DND-41 (cell line): ENCODE measurements around the gene MMP14.
"Not testable (repeated sequence)": the region's sequence is repeated elsewhere in the genome, so short reads cannot be mapped to it uniquely, and the experiment has no call there.

Experiments
- ATAC-seq: fragments of 200-7000 bp; cut with Tn5 transposase; 3 replicates; pipeline ENCODE4 v1.9.1; 2021; ENCODE audit warnings: low read depth; ENCODE audit not compliant: insufficient read depth
- DNase-seq: peaks from one replicate; pipeline ENCODE4 v3.0.0-alpha.2; 2020
- H2AFZ ChIP-seq: 2 replicates; pipeline ENCODE4 v1.6.0; 2012; ENCODE audit warnings: low read depth, low read length
- H3K27ac ChIP-seq: 2 replicates; pipeline ENCODE4 v1.5.1; 2012; ENCODE audit warnings: low read length, inconsistent platforms
- H3K27me3 ChIP-seq: fragments of 200-600 bp; sonication (generic); 2 replicates; pipeline ENCODE4 v1.6.0; 2012; ENCODE audit warnings: low read length, mild to moderate bottlenecking, inconsistent platforms; ENCODE audit not compliant: insufficient read depth, poor library complexity
- H3K36me3 ChIP-seq: 2 replicates; pipeline ENCODE4 v1.5.1; 2012; ENCODE audit warnings: low read length, inconsistent platforms; ENCODE audit not compliant: insufficient read depth
- H3K4me1 ChIP-seq: 2 replicates; pipeline ENCODE4 v1.5.1; 2012; ENCODE audit warnings: mild to moderate bottlenecking, low read length; ENCODE audit not compliant: insufficient read depth
- H3K4me2 ChIP-seq: 2 replicates; pipeline ENCODE4 v1.6.0; 2012; ENCODE audit warnings: mild to moderate bottlenecking, moderate library complexity, low read length, inconsistent platforms; ENCODE audit not compliant: insufficient read depth
- H3K4me3 ChIP-seq, 2 experiments: fragments of 200-600 bp in 1 of 2; shearing (Covaris generic) in 1 of 2; 2 replicates each; pipeline ENCODE4 v1.5.1; 2012 to 2016; ENCODE audit warnings: inconsistent platforms in 2 of 2, low read length in 2 of 2, mild to moderate bottlenecking in 2 of 2, low read depth in 1 of 2, moderate library complexity in 1 of 2
- H3K79me2 ChIP-seq: 2 replicates; pipeline ENCODE4 v1.6.0; 2012; ENCODE audit warnings: low read length, inconsistent platforms; ENCODE audit not compliant: insufficient read depth
- H3K9ac ChIP-seq: 2 replicates; pipeline ENCODE4 v1.6.0; 2012; ENCODE audit warnings: low read depth, mild to moderate bottlenecking, inconsistent platforms, low read length, moderate library complexity
- H3K9me3 ChIP-seq: 2 replicates; pipeline ENCODE4 v1.5.1; 2012; ENCODE audit warnings: low read length, moderate library complexity, mild to moderate bottlenecking, inconsistent platforms; ENCODE audit not compliant: insufficient read depth, severe bottlenecking
- H4K20me1 ChIP-seq: 2 replicates; pipeline ENCODE4 v1.6.0; 2012; ENCODE audit warnings: low read length; ENCODE audit not compliant: insufficient read depth
- EZH2 ChIP-seq: IDR thresholded peaks from 3 replicates; pipeline ENCODE4 v1.6.1; 2012; ENCODE audit warnings: borderline replicate concordance, low read depth, mild to moderate bottlenecking, moderate library complexity, low read length, inconsistent platforms; ENCODE audit not compliant: severe bottlenecking
- TF ChIP-seq, protein P1 (sequence below): IDR thresholded peaks from 2 replicates; pipeline ENCODE4 v1.5.1; 2012; ENCODE audit warnings: borderline replicate concordance, low read length, moderate library complexity, mild to moderate bottlenecking; ENCODE audit not compliant: poor library complexity, severe bottlenecking; ENCODE audit errors: extremely low read depth

Gene MMP14

GRCh38 chr14:22856428-22856827 lies 20.0 kb downstream of the MMP14 start:
- Histone ChIP-seq H3K4me1 (peaks cover 9% of the 10 kb centered on the region), H3K9ac (no peak overlapping the region), H3K27ac (no peak overlapping the region), H3K4me2 (no peak overlapping the region), H3K27me3 (peaks cover 17% of the 10 kb centered on the region), H3K4me3 (no peak overlapping the region), H4K20me1 (peaks cover 2% of the 10 kb centered on the region; the same call in 1 of the 2 replicates), H3K36me3 (no peaks in the 10 kb centered on the region), H3K9me3 (no peaks in the 10 kb centered on the region), H2AFZ (no peak overlapping the region), H3K79me2 (no peaks in the 10 kb centered on the region)
- DNase-seq, result no peak
- no peak for ATAC-seq
- TF ChIP-seq, protein P1, sequence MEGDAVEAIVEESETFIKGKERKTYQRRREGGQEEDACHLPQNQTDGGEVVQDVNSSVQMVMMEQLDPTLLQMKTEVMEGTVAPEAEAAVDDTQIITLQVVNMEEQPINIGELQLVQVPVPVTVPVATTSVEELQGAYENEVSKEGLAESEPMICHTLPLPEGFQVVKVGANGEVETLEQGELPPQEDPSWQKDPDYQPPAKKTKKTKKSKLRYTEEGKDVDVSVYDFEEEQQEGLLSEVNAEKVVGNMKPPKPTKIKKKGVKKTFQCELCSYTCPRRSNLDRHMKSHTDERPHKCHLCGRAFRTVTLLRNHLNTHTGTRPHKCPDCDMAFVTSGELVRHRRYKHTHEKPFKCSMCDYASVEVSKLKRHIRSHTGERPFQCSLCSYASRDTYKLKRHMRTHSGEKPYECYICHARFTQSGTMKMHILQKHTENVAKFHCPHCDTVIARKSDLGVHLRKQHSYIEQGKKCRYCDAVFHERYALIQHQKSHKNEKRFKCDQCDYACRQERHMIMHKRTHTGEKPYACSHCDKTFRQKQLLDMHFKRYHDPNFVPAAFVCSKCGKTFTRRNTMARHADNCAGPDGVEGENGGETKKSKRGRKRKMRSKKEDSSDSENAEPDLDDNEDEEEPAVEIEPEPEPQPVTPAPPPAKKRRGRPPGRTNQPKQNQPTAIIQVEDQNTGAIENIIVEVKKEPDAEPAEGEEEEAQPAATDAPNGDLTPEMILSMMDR, result no peak
- no peak for TF ChIP-seq EZH2

DNA sequence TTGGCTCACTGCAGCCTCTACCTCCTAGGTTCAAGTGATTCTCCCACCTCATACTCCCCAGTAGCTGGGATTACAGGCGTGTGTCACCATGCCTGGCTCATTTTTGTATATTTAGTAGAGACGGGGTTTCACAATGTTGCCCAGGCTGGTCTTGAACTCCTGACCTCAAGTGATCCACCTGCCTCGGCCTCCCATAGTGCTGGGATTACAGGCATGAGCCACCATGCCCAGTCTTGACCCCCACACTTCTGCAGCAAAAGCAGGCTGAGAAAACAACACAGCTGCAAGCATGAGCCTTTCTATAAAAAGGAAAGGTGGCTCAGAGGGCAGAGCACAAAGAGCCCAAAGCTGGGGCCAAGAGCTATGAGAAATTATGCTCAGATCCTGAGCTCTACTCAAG lies 24.0 kb downstream of the MMP14 start:
- not testable (repeated sequence) for H3K36me3 ChIP-seq, H3K4me2 ChIP-seq, H3K9ac ChIP-seq, H3K4me1 ChIP-seq, ATAC-seq, H3K79me2 ChIP-seq, H2AFZ ChIP-seq, H3K27ac ChIP-seq, H4K20me1 ChIP-seq, DNase-seq, H3K9me3 ChIP-seq, H3K4me3 ChIP-seq
- H3K27me3 ChIP-seq, result peaks cover 19% of the 10 kb centered on the region

DNA sequence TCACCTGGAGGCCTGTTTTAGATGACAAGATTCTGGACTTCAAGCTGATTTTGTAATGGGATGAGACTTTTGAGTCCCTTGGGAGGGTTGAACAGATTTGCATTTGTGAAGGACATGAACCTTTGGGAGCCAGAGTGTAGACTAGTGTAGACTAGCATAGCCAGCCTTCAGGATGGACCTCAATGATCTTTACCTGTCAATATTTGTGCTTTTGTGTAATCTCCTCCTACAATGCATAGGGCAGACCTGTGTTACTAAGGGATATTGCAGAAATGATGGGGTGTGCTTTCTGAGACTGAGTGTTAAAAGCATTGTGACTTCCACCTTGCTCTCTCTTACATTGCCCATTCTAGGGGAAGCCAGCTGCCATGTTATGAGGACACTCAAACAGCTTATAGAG lies 25.3 kb downstream of the MMP14 start:
- TF ChIP-seq, protein P1, result no peak
- TF ChIP-seq EZH2, result no peak
- no peaks in the 10 kb centered on the region for H3K4me1 ChIP-seq
- H4K20me1 ChIP-seq, result no peaks in the 10 kb centered on the region
- H3K79me2 ChIP-seq, result no peaks in the 10 kb centered on the region
- DNase-seq, result no peak
- no peak overlapping the region for H3K27ac ChIP-seq
- H3K4me3 ChIP-seq, result no peak overlapping the region
- no peak overlapping the region for H3K4me2 ChIP-seq
- H3K9me3 ChIP-seq, result no peaks in the 10 kb centered on the region
- no peaks in the 10 kb centered on the region for H3K36me3 ChIP-seq
- H3K27me3 ChIP-seq, result peaks cover 15% of the 10 kb centered on the region
- no peak overlapping the region for H3K9ac ChIP-seq
- ATAC-seq, result no peak
- no peak overlapping the region for H2AFZ ChIP-seq

DNA sequence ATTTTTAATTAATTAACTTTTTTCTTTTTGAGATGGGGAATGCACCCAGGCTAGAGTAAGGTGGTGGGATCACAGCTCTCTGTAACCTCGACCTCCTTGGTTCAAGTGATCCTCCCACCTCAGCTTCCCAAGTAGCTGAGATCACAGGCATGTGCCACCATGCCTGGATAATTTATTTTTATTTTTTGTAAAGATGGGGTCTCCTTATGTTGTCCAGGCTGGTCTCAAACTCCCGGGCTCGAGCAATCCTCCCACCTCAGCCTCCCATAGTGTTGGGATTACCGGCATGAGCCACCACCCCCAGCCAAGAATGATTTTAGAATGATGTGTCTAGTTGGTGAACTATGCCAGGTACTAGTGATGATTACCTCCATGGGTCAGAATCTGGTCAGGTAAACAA lies 28.6 kb downstream of the MMP14 start:
- Histone ChIP-seq H2AFZ (no peak overlapping the region), H3K4me2 (no peak overlapping the region), H3K9me3 (no peaks in the 10 kb centered on the region), H3K79me2 (no peaks in the 10 kb centered on the region), H3K27me3 (peaks cover 10% of the 10 kb centered on the region), H3K36me3 (no peaks in the 10 kb centered on the region), H3K27ac (no peak overlapping the region), H3K4me3 (no peak overlapping the region), H3K9ac (no peak overlapping the region), H4K20me1 (no peaks in the 10 kb centered on the region), H3K4me1 (no peaks in the 10 kb centered on the region)
- ATAC-seq (no peak), DNase-seq (no peak)
- TF ChIP-seq EZH2, result no peak
